Subcutaneous abdominal adipose tissue (tissue), 5 donors: ENCODE measurements around the gene CHD9NB.

Experiments used
- H3K27ac ChIP-seq: one replicate; pipeline ENCODE4 v1.7.0; 2013; ENCODE audit warnings: low read depth, mild to moderate bottlenecking, inconsistent platforms, low read length, moderate library complexity
- H3K27me3 ChIP-seq, 5 donors: one replicate each; pipeline ENCODE4 v1.7.0; 2013; ENCODE audit warnings: low read length in 5 of 5, inconsistent platforms in 1 of 5; ENCODE audit not compliant: control insufficient read depth in 5 of 5, insufficient read depth in 4 of 5
- H3K36me3 ChIP-seq, 5 donors: one replicate each; pipeline ENCODE4 v1.7.0; 2013; ENCODE audit warnings: low read length in 5 of 5; ENCODE audit not compliant: control insufficient read depth in 5 of 5, insufficient read depth in 5 of 5
- H3K4me1 ChIP-seq, 5 donors: one replicate each; pipeline ENCODE4 v1.7.0; 2013; ENCODE audit warnings: low read length in 5 of 5, mild to moderate bottlenecking in 3 of 5, moderate library complexity in 1 of 5; ENCODE audit not compliant: control insufficient read depth in 5 of 5, insufficient read depth in 5 of 5
- H3K4me3 ChIP-seq, 5 donors: one replicate each; pipeline ENCODE4 v1.7.0; 2013; ENCODE audit warnings: low read length in 5 of 5, low read depth in 1 of 5
- H3K9ac ChIP-seq, 5 donors: one replicate each; pipeline ENCODE4 v1.7.0; 2013; ENCODE audit warnings: low read length in 5 of 5, mild to moderate bottlenecking in 4 of 5, moderate library complexity in 3 of 5
- H3K9me3 ChIP-seq, 5 donors: one replicate each; pipeline ENCODE4 v1.7.0; 2013; ENCODE audit warnings: low read length in 5 of 5; ENCODE audit not compliant: control insufficient read depth in 5 of 5
- donor health status: healthy.
- donor health status: healthy.
- donor health status: healthy.
- donor health status: healthy.
- donor health status: healthy.

CHD9NB gene

GRCh38 chr16:53052519-53053501, at the start of gene CHD9NB:
Gene CHD9NB, minus strand, starts transcription at chr16:53052897. Its CDS starts 8,739 bp downstream, at chr16:53044158.
- no peak within 1 kb of the TSS for H3K9ac ChIP-seq
- H3K4me3 ChIP-seq = peak within 1 kb of the TSS in 1 of 5 donors; percentile 12
- peaks cover 1 to 36% (median 32%) of the 10 kb centered on the region in 5 donors for H3K4me1 ChIP-seq
- no peaks in the 10 kb centered on the region for H3K36me3 ChIP-seq
- H3K27ac ChIP-seq = no peak within 1 kb of the TSS
- no peaks in the 10 kb centered on the region for H3K9me3 ChIP-seq
- no peaks in the 10 kb centered on the region for H3K27me3 ChIP-seq

- Histone ChIP-seq H3K36me3 (no peaks in the 10 kb centered on the region), H3K9ac (peak overlapping the region in 2 of 5 donors; percentile 39 to 73), H3K27ac (peak overlapping the region; percentile 99), H3K4me1 (peaks cover 13 to 61% (median 52%) of the 10 kb centered on the region in 5 donors), H3K27me3 (no peaks in the 10 kb centered on the region), H3K9me3 (no peaks in the 10 kb centered on the region), H3K4me3 (no peak overlapping the region)
Observed at GRCh38 chr16:53100889-53101288, 48.2 kb upstream of the CHD9NB start.

GRCh38 chr16:53100131-53100748, 47.5 kb upstream of the CHD9NB start:
- Histone ChIP-seq H3K4me1 (peaks cover 13 to 61% (median 52%) of the 10 kb centered on the region in 5 donors), H3K27me3 (no peaks in the 10 kb centered on the region), H3K9ac (peak overlapping the region in 4 of 5 donors; percentile 43 to 90 (median 70)), H3K27ac (peak overlapping the region; percentile 99), H3K36me3 (no peaks in the 10 kb centered on the region), H3K9me3 (no peaks in the 10 kb centered on the region), H3K4me3 (peak overlapping the region; percentile 49 to 61 (median 52))

- no peaks in the 10 kb centered on the region for H3K36me3 ChIP-seq
- H3K4me1 ChIP-seq = peaks cover 13 to 66% (median 57%) of the 10 kb centered on the region in 5 donors
- H3K27me3 ChIP-seq = no peaks in the 10 kb centered on the region
- peak overlapping the region; percentile 99 for H3K27ac ChIP-seq
- H3K9ac ChIP-seq = peak overlapping the region; percentile 43 to 90 (median 74)
- no peaks in the 10 kb centered on the region for H3K9me3 ChIP-seq
- H3K4me3 ChIP-seq = peak overlapping the region; percentile 51 to 75 (median 58)
Observed at GRCh38 chr16:53099318-53100130, 46.8 kb upstream of the CHD9NB start.

- Histone ChIP-seq H3K27me3 (no peaks in the 10 kb centered on the region), H3K9me3 (no peaks in the 10 kb centered on the region), H3K36me3 (no peaks in the 10 kb centered on the region), H3K9ac (peak overlapping the region; percentile 43 to 82 (median 68)), H3K4me1 (peaks cover 17 to 69% (median 60%) of the 10 kb centered on the region in 5 donors), H3K4me3 (peak overlapping the region; percentile 51 to 75 (median 58)), H3K27ac (peak overlapping the region; percentile 99)
Observed at GRCh38 chr16:53098526-53099317, 46.0 kb upstream of the CHD9NB start.

- H3K4me1 ChIP-seq = peaks cover 24 to 84% (median 75%) of the 10 kb centered on the region in 5 donors
- H3K4me3 ChIP-seq = no peak overlapping the region
- H3K27ac ChIP-seq = peak overlapping the region; percentile 37
- H3K9me3 ChIP-seq = no peaks in the 10 kb centered on the region
- no peaks in the 10 kb centered on the region for H3K27me3 ChIP-seq
- no peaks in the 10 kb centered on the region for H3K36me3 ChIP-seq
- no peak overlapping the region for H3K9ac ChIP-seq
Observed at GRCh38 chr16:53097190-53097589, 44.5 kb upstream of the CHD9NB start.

GRCh38 chr16:53094013-53094630, 41.4 kb upstream of the CHD9NB start:
- Histone ChIP-seq H3K4me3 (peak overlapping the region in 2 of 5 donors; percentile 5 to 20), H3K4me1 (peaks cover 45 to 83% (median 76%) of the 10 kb centered on the region in 5 donors), H3K27me3 (peaks cover 0 to 4% (median 0%) of the 10 kb centered on the region in 5 donors), H3K36me3 (no peaks in the 10 kb centered on the region), H3K9me3 (peaks cover 0 to 3% (median 0%) of the 10 kb centered on the region in 5 donors), H3K27ac (peak overlapping the region; percentile 79), H3K9ac (peak overlapping the region in 2 of 5 donors; percentile 9 to 21)

- Histone ChIP-seq H3K4me1 (peaks cover 39 to 76% (median 69%) of the 10 kb centered on the region in 5 donors), H3K36me3 (no peaks in the 10 kb centered on the region), H3K9ac (peak overlapping the region in 1 of 5 donors; percentile 9), H3K9me3 (peaks cover 0 to 3% (median 0%) of the 10 kb centered on the region in 5 donors), H3K4me3 (no peak overlapping the region), H3K27me3 (peaks cover 0 to 4% (median 0%) of the 10 kb centered on the region in 5 donors), H3K27ac (peak overlapping the region; percentile 79)
Observed at GRCh38 chr16:53093162-53093744, 40.6 kb upstream of the CHD9NB start.
